HG03521 (cell line): ENCODE data around the gene SUGCT.
"Not testable (repeated sequence)": the region's sequence is repeated elsewhere in the genome, so short reads cannot be mapped to it uniquely, and the experiment has no call there.

Experiments used
- ATAC-seq: cut with Tn5 transposase; IDR thresholded peaks from one replicate; pipeline ENCODE4 v1.9.1; 2021; ENCODE audit warnings: mild to moderate bottlenecking, moderate library complexity; ENCODE audit not compliant: unreplicated experiment

The SUGCT gene

DNA sequence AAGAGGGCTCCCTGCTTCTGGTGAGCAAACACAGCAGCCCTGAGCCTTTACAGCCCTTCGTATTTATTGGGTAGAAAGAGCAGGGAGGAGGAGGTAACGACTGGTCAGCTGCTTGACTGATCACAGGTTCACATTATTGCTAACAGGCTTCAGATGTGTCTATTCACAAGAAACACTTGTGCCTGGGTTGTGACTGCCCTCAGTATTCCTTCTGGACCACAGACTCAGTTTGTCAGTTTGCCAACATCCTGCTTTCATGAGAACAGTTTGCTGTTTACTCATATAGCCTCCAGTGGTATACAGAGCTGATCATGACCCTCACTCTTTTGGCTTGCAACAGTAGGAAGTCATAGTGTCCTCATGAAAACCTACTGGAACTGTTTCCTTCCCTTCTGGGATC is 467.5 kb downstream of the SUGCT start:
- not testable (repeated sequence) for ATAC-seq

GRCh38 chr7:40604601-40605438 is 470.0 kb downstream of the SUGCT start:
- peak; percentile 69 for ATAC-seq

- no peak for ATAC-seq
Measured at GRCh38 chr7:40608321-40609075, 473.7 kb downstream of the SUGCT start.

DNA sequence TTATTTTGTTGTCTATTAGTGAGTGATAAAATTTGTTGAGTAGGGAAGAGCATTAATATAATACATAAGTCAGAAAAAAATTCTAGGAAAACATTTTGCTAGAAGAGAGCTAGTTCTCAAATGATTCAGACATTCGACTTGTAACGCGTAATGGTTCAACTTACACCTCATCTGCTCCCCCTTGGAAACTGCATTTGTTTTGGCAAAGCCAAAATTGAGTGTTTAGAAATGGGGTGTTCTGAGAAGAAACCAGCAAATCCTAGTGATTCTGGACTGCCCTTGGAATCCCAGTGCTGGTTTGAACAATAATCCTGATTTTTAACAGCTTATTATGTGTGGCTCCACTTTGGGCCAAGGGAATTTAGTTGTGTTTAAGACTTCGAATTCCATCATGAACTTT is 475.7 kb downstream of the SUGCT start:
- no peak for ATAC-seq

DNA sequence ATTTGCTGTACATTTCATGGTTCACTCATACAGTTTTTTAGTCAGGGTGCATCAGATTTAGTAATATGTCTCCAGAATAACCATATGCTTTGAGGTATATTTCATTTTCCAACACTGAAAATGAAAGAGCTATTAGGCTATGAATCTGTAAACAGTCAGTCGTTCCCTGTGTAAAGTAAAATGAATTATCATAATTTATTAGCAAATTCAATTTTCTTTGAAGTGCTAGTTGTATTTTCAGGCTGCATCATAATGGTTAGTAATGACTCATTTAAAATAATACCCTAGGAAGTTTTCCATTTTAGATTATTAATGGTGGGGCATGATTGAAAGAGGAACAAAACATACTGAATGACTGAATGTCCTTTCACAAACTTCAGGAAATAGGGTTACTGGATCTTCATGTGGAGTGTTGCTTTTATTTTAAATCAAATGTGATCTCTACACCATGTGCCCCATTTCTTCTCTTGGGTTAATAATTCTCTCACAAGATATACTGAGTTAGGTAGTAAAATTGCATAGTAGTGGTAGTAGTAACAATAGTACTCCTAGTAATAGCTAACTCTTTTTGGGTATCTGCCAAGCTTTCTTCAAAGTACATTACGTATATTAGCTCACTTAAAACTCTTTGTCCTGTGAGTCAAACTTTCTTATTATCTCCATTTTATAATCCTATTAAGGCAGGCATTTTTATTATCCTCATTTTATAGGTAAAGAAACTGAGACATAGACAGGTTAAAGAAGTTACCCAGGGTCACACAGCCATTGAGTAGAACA is 476.5 kb downstream of the SUGCT start:
- no peak for ATAC-seq

GRCh38 chr7:40612298-40612697 is 477.5 kb downstream of the SUGCT start:
- no peak for ATAC-seq

DNA sequence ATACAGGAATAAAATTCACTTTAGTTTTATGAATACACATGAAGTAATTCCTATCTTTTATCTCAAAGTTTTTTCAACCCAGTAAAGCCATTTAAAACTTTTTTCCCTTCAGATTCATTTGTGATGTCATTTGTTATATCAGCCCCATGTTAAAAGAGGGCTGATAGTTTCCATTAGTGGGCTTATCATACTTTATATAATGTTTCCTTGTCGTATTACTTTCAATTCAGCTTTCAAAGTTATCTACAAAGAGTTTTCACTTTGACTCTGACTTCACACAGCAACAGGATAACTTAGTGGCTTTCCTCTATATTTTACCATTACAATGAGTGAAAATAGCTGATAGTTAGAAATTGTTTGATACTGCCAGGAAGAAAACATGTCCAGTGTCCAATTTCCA is 484.8 kb downstream of the SUGCT start:
- ATAC-seq = no peak

GRCh38 chr7:40621592-40621998 is 486.8 kb downstream of the SUGCT start:
- no peak for ATAC-seq

GRCh38 chr7:40622941-40623501 is 488.2 kb downstream of the SUGCT start:
- ATAC-seq = no peak

DNA sequence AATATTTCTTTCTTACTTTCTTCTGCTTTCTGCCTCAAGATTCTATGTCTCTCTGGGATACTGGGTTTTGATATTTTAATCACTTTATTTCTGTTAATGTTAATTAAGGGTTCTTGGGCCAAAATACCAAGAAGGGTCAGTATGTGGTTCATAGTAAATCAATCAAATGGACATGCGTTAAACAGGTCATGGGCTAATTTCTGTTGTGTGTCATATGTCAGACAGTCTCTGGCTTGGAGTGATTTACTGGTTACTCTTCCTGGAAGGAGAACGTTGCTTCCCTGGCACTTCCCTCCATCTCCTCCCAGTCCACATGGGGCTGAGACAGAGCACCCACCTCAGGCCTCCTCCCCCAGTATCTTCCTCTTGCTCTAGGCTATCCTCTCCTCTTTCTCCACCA is 489.1 kb downstream of the SUGCT start:
- ATAC-seq = no peak

GRCh38 chr7:40627361-40627760 is 492.6 kb downstream of the SUGCT start:
- ATAC-seq = not testable (repeated sequence)

DNA sequence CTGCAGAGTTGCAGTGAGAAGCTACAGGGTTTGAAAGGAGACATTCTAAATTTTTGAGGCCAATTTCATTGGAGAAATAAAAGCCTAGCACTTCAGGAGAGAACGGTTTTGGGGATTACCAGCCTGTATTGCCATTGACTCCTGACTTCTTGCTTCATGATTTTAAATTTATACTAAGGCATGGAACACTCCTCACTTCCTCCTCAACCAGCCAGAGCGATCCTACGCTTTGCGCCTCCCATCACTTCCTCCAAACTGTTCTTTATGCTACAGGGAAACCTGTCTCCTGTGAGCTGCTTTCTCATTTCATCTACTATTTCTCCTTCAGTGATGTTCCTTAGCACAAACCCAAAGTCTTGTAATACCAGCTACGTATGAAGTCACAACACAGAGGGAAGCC is 495.1 kb downstream of the SUGCT start:
- ATAC-seq = no peak

- ATAC-seq = no peak
Measured at GRCh38 chr7:40634118-40634517, 499.3 kb downstream of the SUGCT start.

GRCh38 chr7:40638545-40639320 is 503.9 kb downstream of the SUGCT start:
- no peak for ATAC-seq

- no peak for ATAC-seq
Measured at GRCh38 chr7:40640566-40640965, 505.8 kb downstream of the SUGCT start.

GRCh38 chr7:40641701-40642100 is 506.9 kb downstream of the SUGCT start:
- ATAC-seq = no peak

DNA sequence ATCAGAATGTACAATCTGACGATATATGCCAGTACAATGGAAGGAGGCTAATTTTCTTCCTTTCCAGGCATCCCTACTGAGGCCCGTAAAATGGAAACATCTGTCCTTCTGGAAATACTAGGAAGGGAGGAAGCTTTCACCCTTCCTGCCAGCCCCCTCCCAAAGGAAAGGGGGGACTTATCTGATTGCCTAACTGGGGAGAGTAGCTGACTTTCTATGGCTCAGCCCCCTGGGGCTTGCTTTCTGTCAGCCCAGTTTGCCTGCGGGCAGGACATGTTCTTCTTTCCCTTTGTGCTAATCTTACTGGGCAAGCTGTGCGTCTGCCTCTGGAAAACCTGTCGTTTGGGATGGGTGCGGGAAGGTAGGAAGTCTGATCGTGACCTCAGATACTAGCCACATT is 508.9 kb downstream of the SUGCT start:
- no peak for ATAC-seq

- ATAC-seq = no peak
Measured at GRCh38 chr7:40644454-40645188, 509.8 kb downstream of the SUGCT start.

DNA sequence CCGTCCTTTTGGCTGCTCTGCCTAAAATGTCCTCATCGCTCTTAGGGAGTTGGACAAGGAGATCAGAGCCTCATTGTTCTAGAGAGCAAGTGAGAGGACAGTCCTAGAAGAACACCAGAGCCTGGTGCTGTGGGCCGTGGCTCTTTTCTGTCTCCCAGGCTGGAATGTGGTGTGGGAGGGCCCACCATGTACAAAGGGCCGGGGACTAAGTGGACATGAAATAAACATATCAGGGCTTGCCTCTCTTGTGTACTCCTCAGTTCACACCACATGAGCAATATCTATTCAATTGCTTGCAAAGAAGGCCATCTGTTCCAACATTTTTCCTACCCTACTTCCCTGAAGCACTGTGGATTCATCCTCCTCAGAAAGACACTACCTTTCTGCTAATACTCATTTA is 510.4 kb downstream of the SUGCT start:
- ATAC-seq = no peak

DNA sequence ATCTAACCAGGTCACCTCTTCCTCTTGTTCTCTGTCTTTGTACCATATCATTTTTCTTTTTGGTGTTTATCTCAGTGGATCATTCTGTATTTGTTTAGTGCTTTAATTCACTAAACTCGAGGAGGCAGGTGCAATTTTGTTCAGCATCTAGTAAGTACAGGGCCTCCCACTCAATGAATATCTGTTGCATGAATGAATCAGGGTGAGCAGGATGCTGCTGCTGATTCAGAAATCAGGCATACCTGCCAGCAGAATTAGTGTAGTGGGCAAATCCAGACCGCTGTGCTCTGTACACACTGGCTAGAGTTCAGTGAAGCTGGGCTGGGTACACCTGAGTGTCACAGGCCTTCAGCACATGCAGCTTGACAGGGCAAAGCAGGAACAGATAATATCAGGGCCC is 511.9 kb downstream of the SUGCT start:
- ATAC-seq = no peak
